Stimulated activated CD8-positive, alpha-beta memory T cell treated with anti-CD3 and anti-CD28 coated beads, Interleukin-15, amount 100 ng/mL, for 4 hours (primary cell): ENCODE data around the gene CMSS1.

ENCODE experiments used
- DNase-seq, 2 donors: peaks; one replicate each; pipeline ENCODE4 v3.0.0-alpha.2; 2020; ENCODE audit warnings: low read depth in 2 of 2

CMSS1 gene

GRCh38 chr3:99854756-99855298 is 37.2 kb downstream of the CMSS1 start:
- DNase-seq: no peak

GRCh38 chr3:99855900-99856299 is 38.2 kb downstream of the CMSS1 start:
- DNase-seq: no peak

GRCh38 chr3:99856437-99857220 is 39.0 kb downstream of the CMSS1 start:
- DNase-seq: no peak

GRCh38 chr3:99857278-99857677 is 39.6 kb downstream of the CMSS1 start:
- DNase-seq: no peak

- DNase-seq: no peak
Measured at GRCh38 chr3:99858469-99858868, 40.8 kb downstream of the CMSS1 start.

GRCh38 chr3:99859825-99860224 is 42.2 kb downstream of the CMSS1 start:
- no peak for DNase-seq

GRCh38 chr3:99861216-99861615 is 43.6 kb downstream of the CMSS1 start:
- DNase-seq: no peak

- no peak for DNase-seq
Measured at GRCh38 chr3:99862208-99862607, 44.5 kb downstream of the CMSS1 start.

GRCh38 chr3:99863002-99863401 is 45.3 kb downstream of the CMSS1 start:
- no peak for DNase-seq

- no peak for DNase-seq
Measured at GRCh38 chr3:99863588-99863987, 45.9 kb downstream of the CMSS1 start.

GRCh38 chr3:99864289-99864688 is 46.6 kb downstream of the CMSS1 start:
- no peak for DNase-seq

- no peak for DNase-seq
Measured at GRCh38 chr3:99865321-99865720, 47.7 kb downstream of the CMSS1 start.

GRCh38 chr3:99866261-99866761 is 48.6 kb downstream of the CMSS1 start:
- no peak for DNase-seq

GRCh38 chr3:99867594-99868310 is 50.1 kb downstream of the CMSS1 start:
- DNase-seq: no peak

GRCh38 chr3:99868311-99868646 is 50.6 kb downstream of the CMSS1 start:
- no peak for DNase-seq

GRCh38 chr3:99869621-99870020 is 52.0 kb downstream of the CMSS1 start:
- no peak for DNase-seq

- no peak for DNase-seq
Measured at GRCh38 chr3:99870712-99871111, 53.0 kb downstream of the CMSS1 start.

GRCh38 chr3:99871231-99872045 is 53.8 kb downstream of the CMSS1 start:
- no peak for DNase-seq

GRCh38 chr3:99872923-99873254 is 55.2 kb downstream of the CMSS1 start:
- DNase-seq: no peak

- no peak for DNase-seq
Measured at GRCh38 chr3:99873269-99874102, 55.8 kb downstream of the CMSS1 start.
